ENCODE measurements around the gene SMARCA2.
A peak's percentile ranks its signal among the peaks of the same experiment; 100 is the strongest.
"Not testable (repeated sequence)": the region's sequence is repeated elsewhere in the genome, so short reads cannot be mapped to it uniquely, and the experiment has no call there.

SMARCA2 gene

GRCh38 chr9:2144619-2145018 is 129.5 kb downstream of the SMARCA2 start:
- DNase-seq (ENCODE audit: low spot score): no peak

- no peak for DNase-seq (ENCODE audit: low spot score)
These were observed 130.6 kb downstream of the SMARCA2 start for GRCh38 chr9:2145746-2146145.

GRCh38 chr9:2146700-2147099 is 131.6 kb downstream of the SMARCA2 start:
- DNase-seq (ENCODE audit: low spot score): not testable (repeated sequence)

GRCh38 chr9:2150338-2150737 is 135.2 kb downstream of the SMARCA2 start:
- no peak for DNase-seq (ENCODE audit: low spot score)

GRCh38 chr9:2151171-2151570 is 136.0 kb downstream of the SMARCA2 start:
- no peak for DNase-seq (ENCODE audit: low spot score)

- DNase-seq (ENCODE audit: low spot score): no peak
These were observed 138.0 kb downstream of the SMARCA2 start for GRCh38 chr9:2152966-2153629.

- DNase-seq (ENCODE audit: low spot score): no peak
These were observed 138.6 kb downstream of the SMARCA2 start for GRCh38 chr9:2153630-2154217.

- no peak for DNase-seq (ENCODE audit: low spot score)
These were observed 139.6 kb downstream of the SMARCA2 start for GRCh38 chr9:2154731-2155130.

- no peak for DNase-seq (ENCODE audit: low spot score)
These were observed 140.8 kb downstream of the SMARCA2 start for GRCh38 chr9:2155966-2156365.

GRCh38 chr9:2157277-2158110 is 142.3 kb downstream of the SMARCA2 start:
- DNase-seq (ENCODE audit: low spot score): peak; percentile 4

- peak; percentile 6 for DNase-seq (ENCODE audit: low spot score)
These were observed 143.0 kb downstream of the SMARCA2 start for GRCh38 chr9:2158111-2158610.

- no peak for DNase-seq (ENCODE audit: low spot score)
These were observed 143.8 kb downstream of the SMARCA2 start for GRCh38 chr9:2158766-2159430.

- DNase-seq (ENCODE audit: low spot score): no peak
These were observed 144.6 kb downstream of the SMARCA2 start for GRCh38 chr9:2159521-2160454.

- DNase-seq (ENCODE audit: low spot score): no peak
These were observed 146.5 kb downstream of the SMARCA2 start for GRCh38 chr9:2161661-2162060.

GRCh38 chr9:2163231-2163885 is 148.2 kb downstream of the SMARCA2 start:
- DNase-seq (ENCODE audit: low spot score): no peak

- DNase-seq (ENCODE audit: low spot score): no peak
These were observed 149.1 kb downstream of the SMARCA2 start for GRCh38 chr9:2164268-2164667.

GRCh38 chr9:2166203-2166602 is 151.1 kb downstream of the SMARCA2 start:
- no peak for DNase-seq (ENCODE audit: low spot score)

GRCh38 chr9:2169035-2169434 is 153.9 kb downstream of the SMARCA2 start:
- no peak for DNase-seq (ENCODE audit: low spot score)

- no peak for DNase-seq (ENCODE audit: low spot score)
These were observed 155.6 kb downstream of the SMARCA2 start for GRCh38 chr9:2170722-2171121.

- DNase-seq (ENCODE audit: low spot score): no peak
These were observed 158.0 kb downstream of the SMARCA2 start for GRCh38 chr9:2173170-2173569.

- no peak for DNase-seq (ENCODE audit: low spot score)
These were observed 158.7 kb downstream of the SMARCA2 start for GRCh38 chr9:2173861-2174260.

Measured in hematopoietic multipotent progenitor cell treated with erythropoietin and hydrocortisone succinate and interleukin-3 and kit ligand, for 15 days (in vitro differentiated cells).